Mucosa of rectum (tissue), 2 donors: ENCODE data around the gene KIF5A.

ENCODE experiments used
- H3K27ac ChIP-seq, 2 donors: one replicate each; pipeline ENCODE4 v1.7.0; 2013; ENCODE audit warnings: inconsistent platforms in 2 of 2, low read depth in 2 of 2, low read length in 2 of 2
- H3K27me3 ChIP-seq, 2 donors: one replicate each; pipeline ENCODE4 v1.7.0; 2013; ENCODE audit warnings: low read length in 2 of 2; ENCODE audit not compliant: control insufficient read depth in 2 of 2, insufficient read depth in 2 of 2
- H3K36me3 ChIP-seq, 2 donors: one replicate each; pipeline ENCODE4 v1.7.0; 2013; ENCODE audit warnings: low read length in 2 of 2; ENCODE audit not compliant: control insufficient read depth in 2 of 2, insufficient read depth in 2 of 2
- H3K4me1 ChIP-seq, 2 donors: one replicate each; pipeline ENCODE4 v1.7.0; 2013; ENCODE audit warnings: low read length in 2 of 2, mild to moderate bottlenecking in 1 of 2; ENCODE audit not compliant: control insufficient read depth in 2 of 2, insufficient read depth in 2 of 2
- H3K4me3 ChIP-seq, 2 donors: one replicate each; pipeline ENCODE4 v1.7.0; 2013; ENCODE audit warnings: low read length in 2 of 2
- H3K9ac ChIP-seq, 2 donors: one replicate each; pipeline ENCODE4 v1.7.0; 2013; ENCODE audit warnings: low read length in 2 of 2, low read depth in 1 of 2, mild to moderate bottlenecking in 1 of 2
- H3K9me3 ChIP-seq, 2 donors: one replicate each; pipeline ENCODE4 v1.7.0; 2013; ENCODE audit warnings: low read length in 2 of 2; ENCODE audit not compliant: control insufficient read depth in 2 of 2
- donor health status: healthy.
- donor health status: Normal muscosa, but diverticular disease.

KIF5A gene

DNA sequence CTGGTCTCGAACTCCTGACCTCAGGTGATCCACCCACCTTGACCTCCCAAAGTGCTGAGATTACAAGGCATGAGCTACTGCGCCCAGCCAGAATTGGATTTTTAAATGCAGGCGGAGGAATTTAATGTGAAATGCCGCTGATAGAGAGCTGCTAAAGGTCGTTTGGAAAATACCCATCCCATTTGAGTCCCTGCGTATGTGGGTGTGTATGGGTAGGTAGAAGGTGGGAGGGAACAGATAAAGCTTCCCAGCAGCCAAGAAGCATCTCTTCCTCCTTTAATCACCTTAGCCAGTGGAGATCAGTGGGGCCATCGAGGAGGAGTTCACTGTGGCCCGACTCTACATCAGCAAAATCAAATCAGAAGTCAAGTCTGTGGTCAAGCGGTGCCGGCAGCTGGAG lies 25.0 kb downstream of the KIF5A start:
- Histone ChIP-seq H3K4me1 (no peaks in the 10 kb centered on the region), H3K9ac (no peak overlapping the region), H3K27me3 (no peaks in the 10 kb centered on the region), H3K36me3 (no peaks in the 10 kb centered on the region), H3K27ac (no peak overlapping the region), H3K9me3 (no peaks in the 10 kb centered on the region), H3K4me3 (no peak overlapping the region)

- H3K4me3 ChIP-seq, result no peak overlapping the region
- H3K36me3 ChIP-seq, result no peaks in the 10 kb centered on the region
- no peaks in the 10 kb centered on the region for H3K9me3 ChIP-seq
- no peaks in the 10 kb centered on the region for H3K27me3 ChIP-seq
- H3K9ac ChIP-seq, result no peak overlapping the region
- no peak overlapping the region for H3K27ac ChIP-seq
- no peaks in the 10 kb centered on the region for H3K4me1 ChIP-seq
These were observed 26.1 kb downstream of the KIF5A start for GRCh38 chr12:57575771-57576612.

DNA sequence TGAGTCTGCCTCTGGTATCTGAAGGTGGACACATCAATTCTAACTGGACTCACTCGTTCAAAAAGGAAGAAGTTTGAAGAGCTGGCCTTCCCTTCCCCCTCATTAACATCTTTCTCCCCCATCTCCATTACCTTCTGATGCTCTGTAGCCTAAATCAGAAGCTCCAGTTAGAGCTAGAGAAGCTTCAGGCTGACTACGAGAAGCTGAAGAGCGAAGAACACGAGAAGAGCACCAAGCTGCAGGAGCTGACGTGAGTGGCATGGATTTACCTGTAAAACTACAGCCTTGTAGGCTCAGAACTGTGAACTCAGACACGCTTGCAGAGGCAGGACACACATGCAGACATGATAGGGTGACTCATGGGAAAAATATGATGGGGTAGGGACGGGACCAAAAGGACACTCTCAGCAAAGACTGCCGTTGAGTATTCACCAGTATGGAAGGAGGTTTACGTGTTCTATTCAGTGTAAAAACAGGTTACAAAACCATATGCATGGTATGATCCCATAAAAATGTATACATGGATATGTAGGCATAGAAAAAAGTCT lies 26.8 kb downstream of the KIF5A start:
- Histone ChIP-seq H3K9me3 (no peaks in the 10 kb centered on the region), H3K36me3 (no peaks in the 10 kb centered on the region), H3K27me3 (no peaks in the 10 kb centered on the region), H3K4me3 (no peak overlapping the region), H3K27ac (no peak overlapping the region), H3K4me1 (no peaks in the 10 kb centered on the region), H3K9ac (no peak overlapping the region)

- H3K4me1 ChIP-seq, result no peaks in the 10 kb centered on the region
- no peaks in the 10 kb centered on the region for H3K36me3 ChIP-seq
- no peaks in the 10 kb centered on the region for H3K9me3 ChIP-seq
- peaks cover 0 to 6% of the 10 kb centered on the region in 2 donors for H3K27me3 ChIP-seq
- no peak overlapping the region for H3K27ac ChIP-seq
- no peak overlapping the region for H3K4me3 ChIP-seq
- no peak overlapping the region for H3K9ac ChIP-seq
These were observed 28.3 kb downstream of the KIF5A start for GRCh38 chr12:57577981-57578758.

DNA sequence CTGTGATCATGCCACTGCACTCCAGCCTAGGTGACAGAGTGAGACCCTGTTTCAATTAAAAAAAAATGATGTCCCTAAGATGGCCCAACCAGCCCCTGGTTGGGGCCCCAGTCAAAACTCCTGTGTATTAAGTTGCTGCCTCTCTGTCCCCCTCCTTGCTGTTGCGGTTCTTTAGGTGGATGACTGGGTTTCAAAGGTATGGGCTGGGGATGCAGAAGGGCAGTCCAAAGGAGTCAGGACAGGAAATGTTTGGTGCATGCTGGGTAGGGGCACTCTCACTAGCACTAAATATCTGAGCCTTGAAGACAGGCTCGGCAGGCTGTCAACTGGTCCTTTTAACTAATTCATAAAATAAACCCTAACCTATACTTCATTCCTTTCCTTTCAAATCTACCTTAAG lies 29.2 kb downstream of the KIF5A start:
- Histone ChIP-seq H3K9me3 (no peaks in the 10 kb centered on the region), H3K4me1 (no peaks in the 10 kb centered on the region), H3K36me3 (no peaks in the 10 kb centered on the region), H3K9ac (no peak overlapping the region), H3K27me3 (peaks cover 0 to 6% of the 10 kb centered on the region in 2 donors), H3K4me3 (no peak overlapping the region), H3K27ac (no peak overlapping the region)

- Histone ChIP-seq H3K9me3 (no peaks in the 10 kb centered on the region), H3K4me3 (no peak overlapping the region), H3K27ac (no peak overlapping the region), H3K27me3 (peaks cover 0 to 6% of the 10 kb centered on the region in 2 donors), H3K4me1 (no peaks in the 10 kb centered on the region), H3K36me3 (no peaks in the 10 kb centered on the region), H3K9ac (no peak overlapping the region)
These were observed 30.0 kb downstream of the KIF5A start for GRCh38 chr12:57579677-57580465.

- Histone ChIP-seq H3K27me3 (peaks cover 0 to 6% of the 10 kb centered on the region in 2 donors), H3K4me1 (no peaks in the 10 kb centered on the region), H3K4me3 (no peak overlapping the region), H3K27ac (no peak overlapping the region), H3K36me3 (no peaks in the 10 kb centered on the region), H3K9me3 (no peaks in the 10 kb centered on the region), H3K9ac (no peak overlapping the region)
These were observed 30.6 kb downstream of the KIF5A start for GRCh38 chr12:57580466-57580795.

GRCh38 chr12:57581802-57582201 lies 32.0 kb downstream of the KIF5A start:
- peaks cover 0 to 6% of the 10 kb centered on the region in 2 donors for H3K27me3 ChIP-seq
- no peaks in the 10 kb centered on the region for H3K9me3 ChIP-seq
- no peak overlapping the region for H3K27ac ChIP-seq
- no peak overlapping the region for H3K9ac ChIP-seq
- no peaks in the 10 kb centered on the region for H3K4me1 ChIP-seq
- no peaks in the 10 kb centered on the region for H3K36me3 ChIP-seq
- H3K4me3 ChIP-seq, result no peak overlapping the region

- Histone ChIP-seq H3K4me1 (no peaks in the 10 kb centered on the region), H3K36me3 (no peaks in the 10 kb centered on the region), H3K27ac (no peak overlapping the region), H3K27me3 (peaks cover 0 to 6% of the 10 kb centered on the region in 2 donors), H3K9ac (no peak overlapping the region), H3K4me3 (no peak overlapping the region), H3K9me3 (no peaks in the 10 kb centered on the region)
These were observed 32.6 kb downstream of the KIF5A start for GRCh38 chr12:57582440-57582839.
